ENCODE measurements around the gene SMIM44. TPM values are rescaled to one million over a fixed set of nuclear protein-coding genes. Genes with fewer than 3 reads are reported as not detected.

Gene SMIM44
- total RNA-seq, 1 experiment from 2014 or later, result not detected

- no peak overlapping the region for H3K4me3 ChIP-seq (ENCODE audit: low read depth in 2 of 2, low read length in 2 of 2)
- H3K36me3 ChIP-seq (ENCODE audit: control insufficient read depth, insufficient read depth, low read length), result peaks cover 5% of the 10 kb centered on the region; the same call in 1 of the 2 replicates
- H3K9me3 ChIP-seq (ENCODE audit: control insufficient read depth, insufficient read depth, low read depth, low read length), result no peaks in the 10 kb centered on the region
- H3K4me1 ChIP-seq (ENCODE audit: control insufficient read depth, insufficient read depth, low read length), result no peaks in the 10 kb centered on the region
- in situ Hi-C loops (cut with HindIII; ENCODE audit: low pct_unique_long_range_greater_than_20kb, low sequenced_read_pairs), result no loop called here
- no peak overlapping the region for H3K27ac ChIP-seq (ENCODE audit: low read length)
- peak; percentile 89 for ATAC-seq
- intact Hi-C loops (cut with micrococcal nuclease; ENCODE audit: unreplicated experiment), result no loop called here
- no peak for DNase-seq (ENCODE audit: low read depth, low spot score)
- ChIA-PET CTCF (interaction anchor here (0.5 kb wide), 1 partner anchor 32 kb away, joined by 6 read pairs; no protein-coding TSS in a partner anchor), POLR2A (no interaction called here)
- TF ChIP-seq, protein P1, sequence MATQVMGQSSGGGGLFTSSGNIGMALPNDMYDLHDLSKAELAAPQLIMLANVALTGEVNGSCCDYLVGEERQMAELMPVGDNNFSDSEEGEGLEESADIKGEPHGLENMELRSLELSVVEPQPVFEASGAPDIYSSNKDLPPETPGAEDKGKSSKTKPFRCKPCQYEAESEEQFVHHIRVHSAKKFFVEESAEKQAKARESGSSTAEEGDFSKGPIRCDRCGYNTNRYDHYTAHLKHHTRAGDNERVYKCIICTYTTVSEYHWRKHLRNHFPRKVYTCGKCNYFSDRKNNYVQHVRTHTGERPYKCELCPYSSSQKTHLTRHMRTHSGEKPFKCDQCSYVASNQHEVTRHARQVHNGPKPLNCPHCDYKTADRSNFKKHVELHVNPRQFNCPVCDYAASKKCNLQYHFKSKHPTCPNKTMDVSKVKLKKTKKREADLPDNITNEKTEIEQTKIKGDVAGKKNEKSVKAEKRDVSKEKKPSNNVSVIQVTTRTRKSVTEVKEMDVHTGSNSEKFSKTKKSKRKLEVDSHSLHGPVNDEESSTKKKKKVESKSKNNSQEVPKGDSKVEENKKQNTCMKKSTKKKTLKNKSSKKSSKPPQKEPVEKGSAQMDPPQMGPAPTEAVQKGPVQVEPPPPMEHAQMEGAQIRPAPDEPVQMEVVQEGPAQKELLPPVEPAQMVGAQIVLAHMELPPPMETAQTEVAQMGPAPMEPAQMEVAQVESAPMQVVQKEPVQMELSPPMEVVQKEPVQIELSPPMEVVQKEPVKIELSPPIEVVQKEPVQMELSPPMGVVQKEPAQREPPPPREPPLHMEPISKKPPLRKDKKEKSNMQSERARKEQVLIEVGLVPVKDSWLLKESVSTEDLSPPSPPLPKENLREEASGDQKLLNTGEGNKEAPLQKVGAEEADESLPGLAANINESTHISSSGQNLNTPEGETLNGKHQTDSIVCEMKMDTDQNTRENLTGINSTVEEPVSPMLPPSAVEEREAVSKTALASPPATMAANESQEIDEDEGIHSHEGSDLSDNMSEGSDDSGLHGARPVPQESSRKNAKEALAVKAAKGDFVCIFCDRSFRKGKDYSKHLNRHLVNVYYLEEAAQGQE (IDR thresholded peaks at IDR 0.05; ENCODE audit: insufficient read depth in 1 of 2, low read depth in 2 of 2, low read length in 1 of 2), result no peak
- TF ChIP-seq, protein P2, sequence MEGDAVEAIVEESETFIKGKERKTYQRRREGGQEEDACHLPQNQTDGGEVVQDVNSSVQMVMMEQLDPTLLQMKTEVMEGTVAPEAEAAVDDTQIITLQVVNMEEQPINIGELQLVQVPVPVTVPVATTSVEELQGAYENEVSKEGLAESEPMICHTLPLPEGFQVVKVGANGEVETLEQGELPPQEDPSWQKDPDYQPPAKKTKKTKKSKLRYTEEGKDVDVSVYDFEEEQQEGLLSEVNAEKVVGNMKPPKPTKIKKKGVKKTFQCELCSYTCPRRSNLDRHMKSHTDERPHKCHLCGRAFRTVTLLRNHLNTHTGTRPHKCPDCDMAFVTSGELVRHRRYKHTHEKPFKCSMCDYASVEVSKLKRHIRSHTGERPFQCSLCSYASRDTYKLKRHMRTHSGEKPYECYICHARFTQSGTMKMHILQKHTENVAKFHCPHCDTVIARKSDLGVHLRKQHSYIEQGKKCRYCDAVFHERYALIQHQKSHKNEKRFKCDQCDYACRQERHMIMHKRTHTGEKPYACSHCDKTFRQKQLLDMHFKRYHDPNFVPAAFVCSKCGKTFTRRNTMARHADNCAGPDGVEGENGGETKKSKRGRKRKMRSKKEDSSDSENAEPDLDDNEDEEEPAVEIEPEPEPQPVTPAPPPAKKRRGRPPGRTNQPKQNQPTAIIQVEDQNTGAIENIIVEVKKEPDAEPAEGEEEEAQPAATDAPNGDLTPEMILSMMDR (IDR thresholded peaks at IDR 0.05), result no peak; the same call in 1 of the 2 replicates
- TF ChIP-seq TCF7L2 (IDR thresholded peaks at IDR 0.05; ENCODE audit: low read depth, low read length) (no peak), SIN3A (IDR thresholded peaks at IDR 0.05; ENCODE audit: borderline replicate concordance, insufficient read depth, low read depth, low read length) (no peak), POLR2AphosphoS5 (IDR thresholded peaks at IDR 0.05; ENCODE audit: low read depth, low read length) (no peak)
- no peaks in the 10 kb centered on the region for H3K27me3 ChIP-seq (ENCODE audit: control insufficient read depth, insufficient read depth, low read length)
- no TSS peak for BruUV-seq (replicated peaks)
These were observed 43.2 kb downstream of the SMIM44 start for GRCh38 chr19:3440082-3440481.

DNA sequence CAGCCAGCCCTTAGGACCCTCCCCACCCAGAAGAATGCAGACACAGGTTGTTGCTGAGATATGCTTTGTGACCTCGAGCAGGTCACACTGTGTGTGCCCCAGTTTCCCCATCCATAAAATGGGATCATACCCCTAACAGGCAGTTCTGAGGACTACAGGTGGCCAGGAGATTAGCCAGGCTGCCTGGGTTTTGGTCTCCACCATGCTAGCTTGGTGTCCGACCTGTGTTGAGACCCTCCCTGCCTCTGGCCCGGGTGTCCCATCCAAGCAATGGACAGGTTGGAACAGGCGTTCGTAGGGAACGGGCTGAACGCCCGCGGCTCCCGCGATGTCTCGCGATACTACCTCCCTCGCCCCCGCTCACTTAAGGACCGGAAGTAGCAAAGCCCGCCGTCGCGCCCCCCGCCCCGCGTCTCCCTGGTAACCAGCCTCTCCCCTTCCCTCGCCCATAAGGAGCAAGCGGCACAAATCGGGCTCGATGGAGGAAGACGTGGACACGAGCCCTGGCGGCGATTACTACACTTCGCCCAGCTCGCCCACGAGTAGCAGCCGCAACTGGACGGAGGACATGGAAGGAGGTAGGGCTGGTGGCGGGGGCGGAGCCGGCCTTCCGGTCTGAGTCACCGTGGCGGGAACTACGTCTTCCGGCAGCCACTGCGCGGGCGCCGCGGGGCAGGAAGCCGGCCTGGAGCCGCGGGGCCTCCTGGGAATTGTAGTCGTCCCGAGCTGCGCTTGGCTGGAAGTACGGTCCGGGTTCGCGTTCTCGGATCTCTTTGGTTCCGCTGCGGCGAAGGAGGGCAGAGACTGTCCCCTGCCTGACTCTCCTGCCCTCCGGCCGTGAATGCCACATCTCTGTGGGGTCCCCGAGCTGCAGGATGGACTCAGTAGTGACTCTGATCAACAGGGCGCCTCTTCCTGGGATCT, 48.3 kb downstream of the SMIM44 start:
- H3K4me1 ChIP-seq (ENCODE audit: control insufficient read depth, insufficient read depth, low read length), result no peaks in the 10 kb centered on the region
- intact Hi-C loops (cut with micrococcal nuclease; ENCODE audit: unreplicated experiment) (no loop called here), in situ Hi-C loops (cut with HindIII; ENCODE audit: low pct_unique_long_range_greater_than_20kb, low sequenced_read_pairs) (no loop called here)
- H3K27me3 ChIP-seq (ENCODE audit: control insufficient read depth, insufficient read depth, low read length), result no peaks in the 10 kb centered on the region
- no peaks in the 10 kb centered on the region for H3K9me3 ChIP-seq (ENCODE audit: control insufficient read depth, insufficient read depth, low read depth, low read length)
- POLR2A ChIA-PET, result no interaction called here
- no peak for DNase-seq (ENCODE audit: low read depth, low spot score)
- CTCF ChIA-PET, result interaction anchor here (0.7 kb wide), 1 partner anchor 331 kb away, joined by 3 read pairs; no protein-coding TSS in a partner anchor
- no peak for TF ChIP-seq POLR2AphosphoS5 (IDR thresholded peaks at IDR 0.05; ENCODE audit: low read depth, low read length)
- TF ChIP-seq, protein P1 (IDR thresholded peaks at IDR 0.05; ENCODE audit: insufficient read depth in 1 of 2, low read depth in 2 of 2, low read length in 1 of 2), result no peak
- TF ChIP-seq SIN3A (IDR thresholded peaks at IDR 0.05; ENCODE audit: borderline replicate concordance, insufficient read depth, low read depth, low read length), result no peak
- TF ChIP-seq TCF7L2 (IDR thresholded peaks at IDR 0.05; ENCODE audit: low read depth, low read length), result no peak
- no peak overlapping the region for H3K27ac ChIP-seq (ENCODE audit: low read length)
- BruUV-seq (replicated peaks), result no TSS peak
- ATAC-seq, result no peak
- peak overlapping the region in 1 of 2 experiments; percentile 8; a peak in 1 of 4 replicates for H3K4me3 ChIP-seq (ENCODE audit: low read depth in 2 of 2, low read length in 2 of 2)
- H3K36me3 ChIP-seq (ENCODE audit: control insufficient read depth, insufficient read depth, low read length), result peaks cover 8% of the 10 kb centered on the region; the same call in 1 of the 2 replicates

Data from Panc1 (cell line).